ENCODE results near the gene IGFBPL1.
"Not testable (repeated sequence)": the region's sequence is repeated elsewhere in the genome, so short reads cannot be mapped to it uniquely, and the experiment has no call there.

Gene IGFBPL1

DNA sequence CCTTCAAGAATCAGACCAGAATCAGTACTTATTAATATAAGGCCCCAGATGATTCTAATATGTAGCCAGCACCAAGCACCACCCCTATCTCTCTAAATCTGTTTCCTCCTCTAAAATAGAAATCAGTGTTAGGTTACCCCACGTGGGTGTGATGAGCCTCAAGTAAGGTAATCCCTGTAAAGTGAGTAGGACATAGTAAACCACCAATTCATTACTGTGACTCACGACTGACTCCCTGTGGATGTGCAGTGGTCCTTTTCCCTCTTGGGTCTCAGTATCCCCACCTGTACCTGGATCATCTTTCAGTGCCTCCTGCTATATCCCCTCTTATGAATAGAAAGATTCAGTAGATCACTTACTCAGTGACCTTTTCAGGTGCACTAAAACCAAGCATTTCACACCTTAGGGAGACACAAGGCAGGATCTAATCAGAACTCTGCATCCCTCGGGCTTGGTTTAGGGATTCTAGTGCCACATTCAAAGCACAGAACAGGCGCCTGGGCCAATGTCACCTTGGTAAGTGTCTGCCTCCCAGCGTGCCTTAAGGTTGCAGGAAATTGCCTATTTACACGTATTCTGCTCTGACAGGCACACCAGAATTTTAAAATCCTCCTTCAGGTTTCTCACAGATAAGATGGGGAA, 43.9 kb downstream of the IGFBPL1 start:
- no peak for DNase-seq (ENCODE audit: low read depth in 2 of 2)

DNA sequence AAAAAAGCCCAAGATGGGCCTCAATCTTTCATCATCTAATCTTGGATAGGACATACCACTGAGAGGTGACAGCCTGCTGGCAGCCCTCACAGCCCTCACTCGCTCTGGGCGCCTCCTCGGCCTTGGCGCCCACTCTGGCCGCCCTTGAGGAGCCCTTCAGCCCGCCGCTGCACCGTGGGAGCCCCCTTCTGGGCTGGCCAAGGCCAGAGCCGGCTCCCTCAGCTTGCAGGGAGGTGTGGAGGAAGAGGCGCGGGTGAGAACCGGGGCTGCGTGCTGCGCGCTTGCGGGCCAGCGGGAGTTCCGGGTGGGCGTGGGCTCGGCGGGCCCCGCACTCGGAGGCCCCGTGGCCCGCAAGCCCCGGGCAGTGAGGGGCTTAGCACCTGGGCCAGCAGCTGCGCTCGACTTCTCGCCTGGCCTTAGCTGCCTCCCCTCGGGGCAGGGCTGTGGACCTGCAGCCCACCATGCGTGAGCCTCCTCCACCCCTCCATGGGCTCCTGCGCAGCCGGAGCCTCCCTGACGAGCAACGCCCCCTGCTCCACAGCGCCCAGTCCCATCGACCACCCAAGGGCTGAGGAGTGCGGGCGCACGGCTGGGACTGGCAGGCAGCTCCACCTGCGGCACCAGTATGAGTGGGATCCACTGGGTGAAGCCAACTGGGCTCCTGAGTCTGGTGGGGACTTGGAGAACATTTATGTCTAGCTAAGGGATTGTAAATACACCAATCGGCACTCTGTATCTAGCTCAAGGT, 46.7 kb downstream of the IGFBPL1 start:
- not testable (repeated sequence) for DNase-seq (ENCODE audit: low read depth in 2 of 2)

DNA sequence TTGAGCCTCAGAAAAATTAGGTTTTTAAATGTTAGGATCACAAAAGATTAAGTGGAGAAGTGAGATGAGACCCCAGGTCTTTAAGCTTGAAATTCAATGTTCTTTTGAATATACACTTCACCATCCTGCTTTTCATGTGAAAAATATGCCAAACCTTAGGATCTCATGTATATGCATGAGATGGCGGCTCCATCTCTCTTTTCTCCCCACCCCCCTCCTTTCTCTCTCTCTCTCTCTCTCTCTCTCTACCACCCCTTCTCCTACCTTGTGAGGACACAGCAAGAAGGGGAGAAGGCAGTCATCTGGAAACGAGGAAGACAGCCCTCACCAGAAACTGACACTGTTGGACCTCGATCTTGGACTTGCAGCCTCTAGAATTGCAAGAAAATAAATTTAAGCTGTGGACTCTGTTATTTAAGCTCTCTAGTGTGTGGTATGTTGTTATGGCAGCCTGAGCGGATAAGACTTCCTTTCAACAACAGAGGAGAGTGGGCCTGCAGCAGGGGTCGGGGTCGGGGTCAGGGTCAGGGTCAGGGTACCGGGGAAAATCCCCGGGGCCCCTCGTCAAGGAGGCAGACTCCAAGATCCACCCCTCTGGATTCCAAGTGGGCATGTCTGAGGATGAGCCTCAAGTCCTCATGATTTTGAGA, 48.1 kb downstream of the IGFBPL1 start:
- no peak for DNase-seq (ENCODE audit: low read depth in 2 of 2)

DNA sequence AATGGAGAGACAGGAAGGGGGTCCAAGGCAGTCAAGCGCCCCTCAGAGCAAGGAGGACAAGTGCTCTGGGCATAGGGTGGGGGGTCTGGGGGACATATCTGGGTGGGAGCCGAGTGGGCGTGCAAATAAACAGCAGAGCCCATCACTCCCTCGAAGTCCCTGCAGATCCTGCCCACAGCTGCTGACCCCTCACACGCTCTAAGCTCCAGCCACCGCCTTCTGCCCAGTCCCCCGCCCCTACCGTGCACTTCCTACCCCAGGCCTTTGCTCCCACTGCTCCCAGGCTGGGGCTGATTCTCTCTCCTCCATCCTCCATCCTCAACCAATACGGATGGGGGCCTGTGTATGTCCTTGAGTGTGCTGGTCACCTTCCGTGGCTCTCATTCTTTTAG, 48.7 kb downstream of the IGFBPL1 start:
- DNase-seq (ENCODE audit: low read depth in 2 of 2), result no peak

DNA sequence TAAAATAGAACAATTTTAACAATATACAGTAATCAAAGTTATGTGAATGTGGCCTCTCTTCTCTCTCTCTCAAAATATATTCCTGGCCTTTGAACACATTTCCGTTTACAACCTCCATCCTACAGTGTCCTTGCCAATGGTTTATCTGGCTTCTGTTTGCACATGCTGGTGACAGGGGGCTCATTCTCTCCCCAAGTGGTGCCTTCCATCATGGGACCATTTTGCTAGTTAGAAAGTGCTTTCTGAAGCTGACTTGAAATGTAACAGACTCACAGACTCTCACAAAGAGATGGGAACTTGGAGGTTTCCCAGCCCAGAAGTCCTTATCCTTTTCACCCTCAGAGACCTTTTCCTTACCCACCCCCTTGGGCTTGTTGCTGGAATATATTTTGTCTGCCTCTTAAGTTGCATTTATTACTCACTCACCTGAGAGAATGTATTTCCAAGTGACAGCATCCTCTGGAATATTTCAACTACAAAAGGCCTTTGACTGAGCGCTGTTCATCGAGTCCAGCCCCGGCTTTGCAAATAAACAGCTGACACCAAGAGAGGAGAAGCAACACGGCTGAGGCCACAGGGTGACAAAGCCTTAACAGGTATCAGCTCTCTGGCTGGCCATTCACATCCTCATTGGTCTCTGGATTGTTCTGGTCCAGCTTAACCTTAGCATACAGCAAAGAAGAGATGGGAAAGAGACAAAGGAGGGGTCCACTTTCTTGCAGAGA, 49.2 kb downstream of the IGFBPL1 start:
- DNase-seq (ENCODE audit: low read depth in 2 of 2), result no peak

DNA sequence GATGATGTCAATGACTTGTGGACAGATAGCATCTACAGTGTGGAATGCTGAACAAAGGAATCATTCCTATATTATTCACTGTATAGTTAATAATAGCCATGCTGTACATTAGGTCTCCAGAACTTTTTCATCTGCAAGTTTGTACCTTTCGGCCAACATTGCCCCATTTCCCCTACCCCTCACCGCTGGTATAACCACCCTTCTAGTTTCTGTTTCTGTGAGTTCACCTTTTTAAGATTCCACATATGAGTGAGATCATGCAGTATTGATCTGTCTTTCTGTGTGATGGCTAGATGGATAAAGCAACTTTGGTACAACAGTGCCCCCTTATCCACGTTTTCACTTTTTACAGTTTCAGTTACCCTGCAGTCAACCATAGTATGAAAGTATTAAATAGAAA, 50.6 kb downstream of the IGFBPL1 start:
- no peak for DNase-seq (ENCODE audit: low read depth in 2 of 2)

DNA sequence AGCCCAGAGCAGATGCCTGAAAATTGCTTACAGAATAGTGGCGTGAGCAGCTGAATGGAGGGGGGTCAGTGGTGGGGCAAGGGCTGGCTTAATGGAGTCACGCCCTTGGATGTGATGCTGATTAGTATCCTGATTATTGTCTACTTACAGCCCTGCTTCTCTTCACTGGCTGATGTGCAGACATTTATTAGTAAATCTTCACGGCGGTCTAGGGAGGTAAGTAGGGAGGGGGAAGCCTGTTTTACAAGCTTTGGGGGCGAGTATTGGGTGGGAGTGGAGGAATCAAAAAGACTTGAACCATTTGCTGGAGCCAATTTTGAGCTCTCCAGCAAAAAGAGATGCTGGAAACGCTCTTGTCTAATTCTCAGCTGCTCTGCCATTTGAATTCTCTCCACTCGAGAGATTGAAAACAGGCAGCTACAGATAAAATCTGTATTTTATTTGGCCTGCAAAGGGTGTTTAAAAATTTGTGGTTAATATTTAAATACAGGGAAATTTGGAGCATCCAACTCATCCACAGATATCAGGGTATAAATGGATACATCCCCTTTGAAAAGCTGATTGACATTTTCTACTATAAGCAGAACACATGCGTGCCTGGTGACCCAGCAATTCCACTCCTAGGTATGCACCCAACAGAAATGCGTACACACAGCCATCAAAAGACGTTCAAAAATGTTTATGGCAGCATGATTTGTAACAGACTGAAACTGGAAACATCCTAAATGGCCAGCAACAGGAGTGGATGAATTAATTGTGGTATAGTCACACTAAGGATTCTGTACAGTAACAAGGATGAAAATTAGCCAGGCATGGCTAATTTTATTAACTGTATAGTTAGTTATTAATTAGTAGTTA, 51.3 kb downstream of the IGFBPL1 start:
- DNase-seq (ENCODE audit: low read depth in 2 of 2), result no peak

DNA sequence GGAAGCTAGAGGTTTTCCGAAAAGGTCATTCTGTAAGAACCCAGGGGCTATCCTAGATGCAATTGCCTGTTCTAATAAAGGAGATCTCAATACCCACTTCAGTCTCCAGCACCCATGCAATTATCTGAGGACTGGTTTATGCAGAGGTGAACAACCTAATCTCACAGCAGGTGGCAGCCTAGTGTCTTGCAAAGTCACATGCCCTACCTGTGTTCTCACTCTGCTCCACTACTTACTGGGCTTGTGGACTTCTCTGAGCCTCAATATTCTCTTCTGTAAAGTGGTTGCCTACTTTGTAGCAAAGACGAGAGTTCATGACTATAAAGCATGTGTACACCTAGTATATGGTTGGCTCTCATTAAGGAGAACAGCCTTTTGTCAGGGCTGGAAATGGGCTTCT, 52.8 kb downstream of the IGFBPL1 start:
- no peak for DNase-seq (ENCODE audit: low read depth in 2 of 2)

DNA sequence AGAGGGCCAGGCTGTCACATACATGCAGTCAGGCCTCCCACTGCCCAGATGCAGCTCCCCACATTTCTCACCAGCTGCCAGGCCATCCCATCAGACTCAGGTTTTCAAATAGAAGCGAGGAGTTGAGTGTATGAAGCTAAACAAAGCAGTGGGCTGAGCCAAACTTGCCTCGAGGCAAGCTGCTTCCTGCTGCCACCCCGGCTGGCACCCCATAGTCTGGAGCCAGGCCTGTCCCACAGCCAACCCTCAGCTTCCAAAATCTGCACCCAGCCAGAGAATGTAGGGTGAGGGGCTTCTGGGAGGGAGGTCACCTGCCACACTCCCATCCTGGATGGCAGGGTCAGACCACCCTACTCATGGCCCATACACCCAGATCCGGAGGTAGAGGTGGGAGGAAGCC, 54.1 kb downstream of the IGFBPL1 start:
- DNase-seq (ENCODE audit: low read depth in 2 of 2), result no peak

DNA sequence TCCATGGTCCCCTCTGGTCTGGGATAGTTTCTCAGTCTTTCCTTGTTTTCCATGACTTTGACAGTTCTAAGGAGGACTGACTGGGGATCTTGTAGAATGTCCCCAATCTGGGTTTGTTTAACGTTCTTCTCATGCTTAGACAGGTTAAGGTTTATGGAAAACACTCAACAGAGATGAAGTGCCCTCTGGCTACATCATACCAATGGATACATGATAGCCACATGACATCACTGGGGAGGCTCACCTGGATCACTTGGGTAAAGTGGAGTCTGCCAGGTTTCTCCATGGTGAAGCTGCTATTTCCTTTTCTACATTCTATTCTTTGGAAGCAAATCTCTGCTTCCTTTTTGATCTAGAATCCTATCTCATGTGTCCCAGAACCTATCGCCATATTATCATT, 55.5 kb downstream of the IGFBPL1 start:
- no peak for DNase-seq (ENCODE audit: low read depth in 2 of 2)

DNA sequence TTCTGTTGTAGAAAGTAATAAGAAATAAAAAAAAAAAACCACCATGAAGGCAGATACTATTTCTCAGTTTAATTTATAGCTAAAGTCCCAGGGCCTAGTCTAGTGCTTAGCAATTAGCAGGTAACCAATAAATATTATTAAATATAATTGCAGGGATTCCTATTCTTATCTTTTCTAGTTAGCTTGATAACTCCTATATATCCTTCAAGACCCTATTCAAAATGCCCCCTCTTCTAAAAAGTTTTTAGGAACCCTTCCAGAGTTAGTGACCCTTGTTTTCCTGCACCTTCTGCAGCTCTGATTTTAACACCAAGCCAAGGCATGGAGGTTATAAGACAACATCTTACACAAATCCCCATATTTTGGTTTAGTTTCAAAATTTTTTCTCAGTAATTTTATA, 56.4 kb downstream of the IGFBPL1 start:
- DNase-seq (ENCODE audit: low read depth in 2 of 2), result no peak

DNA sequence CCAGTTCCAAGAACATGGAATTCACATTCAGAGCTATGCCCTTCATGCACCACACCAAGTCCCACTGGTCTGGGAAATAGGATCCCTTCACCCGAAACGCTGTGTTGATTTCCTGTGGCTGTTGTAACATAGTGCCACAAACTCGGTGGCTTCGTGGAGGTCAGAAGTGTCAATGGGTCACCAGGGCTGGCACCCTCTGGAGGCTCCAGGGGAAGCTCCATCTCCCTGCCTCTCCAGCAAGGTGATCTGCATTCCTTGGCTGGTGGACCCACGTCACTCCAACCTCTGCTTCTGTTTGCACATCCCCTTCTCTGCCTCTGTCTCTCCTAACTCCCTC, 60.7 kb downstream of the IGFBPL1 start:
- DNase-seq (ENCODE audit: low read depth in 2 of 2), result no peak

DNA sequence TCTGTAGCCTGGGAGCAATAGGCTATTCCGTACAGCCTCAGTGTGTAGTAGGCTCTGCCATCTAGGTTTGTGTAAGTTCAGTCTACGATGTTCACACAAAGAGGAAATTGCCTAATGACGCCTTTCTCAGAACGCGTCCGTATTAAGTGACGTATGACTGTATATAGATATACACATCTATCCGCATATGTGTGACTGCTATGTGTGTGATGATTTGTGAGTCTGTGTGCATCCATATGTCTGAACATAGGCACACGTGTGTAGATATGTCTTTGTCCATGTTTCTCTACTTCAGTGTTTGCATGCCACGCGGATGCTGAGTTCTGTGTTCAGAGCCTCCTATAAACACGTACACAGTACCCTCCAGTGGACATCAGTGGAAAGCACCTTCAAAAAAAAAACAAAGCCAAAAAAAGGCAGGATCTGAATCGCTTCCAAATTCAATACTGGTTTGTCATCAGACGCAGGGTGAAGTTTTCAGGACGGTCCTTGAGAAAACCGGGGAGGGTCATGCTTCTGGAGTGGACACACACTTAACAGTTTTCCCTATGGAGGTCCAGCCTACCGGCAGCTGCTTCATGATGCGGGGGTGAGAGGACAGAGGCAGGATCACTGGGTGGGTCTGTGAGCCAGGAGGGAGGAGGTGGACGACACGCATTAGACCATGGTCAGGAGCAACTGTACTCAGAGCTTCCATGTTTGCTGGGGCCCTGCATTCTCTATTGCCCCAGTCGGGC, 61.2 kb downstream of the IGFBPL1 start:
- DNase-seq (ENCODE audit: low read depth in 2 of 2), result no peak

DNA sequence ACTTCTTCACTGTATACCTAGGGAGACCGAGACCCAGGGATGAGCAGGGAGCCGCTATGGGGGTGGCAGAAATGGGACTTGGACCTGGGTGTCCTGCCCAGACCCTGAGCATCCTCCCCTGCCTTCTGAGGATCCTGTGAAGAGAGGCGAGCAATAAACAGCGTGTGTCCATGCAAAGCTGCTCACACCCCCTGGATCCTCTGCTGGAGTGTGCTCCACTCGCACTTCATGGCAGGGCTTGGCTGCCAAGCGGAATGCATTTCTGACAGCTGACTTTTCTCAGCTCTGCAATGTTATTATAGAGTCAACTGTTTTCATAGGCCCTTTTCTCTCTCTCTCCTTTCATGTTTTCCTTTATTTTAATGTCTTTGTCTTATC, 62.8 kb downstream of the IGFBPL1 start:
- no peak for DNase-seq (ENCODE audit: low read depth in 2 of 2)

DNA sequence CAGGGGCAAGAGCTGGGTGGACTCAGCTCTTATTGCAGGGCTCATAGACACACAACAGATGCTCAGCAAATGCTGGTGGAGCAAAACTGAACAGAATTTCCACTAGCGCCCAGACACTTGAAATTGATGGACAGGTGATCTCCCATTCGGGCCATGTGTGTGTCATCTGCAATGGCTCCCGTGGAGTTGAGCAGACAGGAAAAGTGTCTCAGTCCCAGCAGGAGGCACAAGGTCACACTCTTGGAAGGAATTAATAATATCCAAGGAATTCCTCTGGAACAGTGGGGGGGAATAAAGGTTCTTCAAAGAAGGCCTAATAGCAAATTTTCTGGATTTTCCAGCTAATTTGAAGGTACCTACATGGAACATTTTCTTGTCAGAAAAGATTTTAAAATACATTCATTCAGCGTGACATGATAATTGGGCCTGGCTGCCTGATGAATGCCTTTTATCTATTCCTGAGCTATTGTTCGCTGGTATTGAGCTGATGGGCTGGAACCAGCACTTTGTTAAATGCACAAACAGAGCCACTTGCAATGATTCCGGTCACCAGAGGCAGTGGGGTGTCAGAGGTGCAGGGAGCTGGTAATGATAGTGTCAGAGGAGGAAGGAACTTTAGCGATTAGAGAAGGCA, 63.3 kb downstream of the IGFBPL1 start:
- DNase-seq (ENCODE audit: low read depth in 2 of 2), result no peak

DNA sequence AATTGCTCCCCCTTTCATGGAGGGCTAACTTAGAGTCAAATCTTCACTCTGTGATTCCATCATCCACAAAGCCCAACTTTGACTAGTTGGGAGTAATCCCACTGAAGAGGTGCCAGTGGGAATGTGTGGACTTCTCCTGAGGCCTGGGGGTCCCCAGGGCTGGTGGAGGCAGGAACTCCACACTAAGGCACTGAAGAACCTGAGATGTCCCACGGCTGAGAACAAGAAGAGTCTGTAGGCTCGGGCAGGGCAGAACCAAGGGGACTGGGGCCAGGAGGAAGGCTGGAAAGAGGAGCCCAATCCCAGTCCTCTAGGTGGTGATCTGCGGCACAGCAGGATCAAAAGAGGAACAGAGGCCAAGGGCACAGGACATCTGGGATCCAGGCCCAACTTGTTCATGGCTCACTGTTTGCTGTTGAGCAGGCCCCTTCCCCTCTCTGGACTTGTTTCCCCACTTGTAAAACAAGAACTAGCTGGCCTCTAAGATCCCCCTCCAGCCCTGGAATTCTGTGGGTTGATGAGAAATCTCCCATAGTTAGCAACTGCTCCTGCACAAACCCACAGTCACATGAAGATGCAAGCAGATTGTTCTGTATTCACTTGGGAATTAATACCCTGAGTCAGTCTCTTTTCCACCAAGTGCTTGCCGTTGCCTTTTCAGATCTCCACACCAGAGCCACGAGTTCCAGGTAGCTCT, 64.4 kb downstream of the IGFBPL1 start:
- no peak for DNase-seq (ENCODE audit: low read depth in 2 of 2)

DNA sequence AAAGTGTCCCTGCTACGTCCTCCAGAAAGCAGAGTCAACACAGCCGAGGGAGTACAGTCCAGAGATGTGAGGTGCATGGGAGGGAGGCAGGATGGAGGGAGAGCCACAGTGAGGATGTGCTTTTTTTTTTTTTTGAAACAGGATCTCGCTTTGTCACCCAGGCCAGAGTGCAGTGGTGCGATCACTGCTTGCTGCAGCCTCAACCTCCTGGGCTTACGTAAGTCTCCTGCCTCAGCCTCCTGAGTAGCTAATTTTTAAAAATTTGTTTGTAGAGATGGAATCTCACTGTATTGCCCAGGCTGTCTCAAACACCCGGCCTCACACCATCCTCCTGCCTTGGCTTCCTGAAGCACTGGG, 65.0 kb downstream of the IGFBPL1 start:
- no peak for DNase-seq (ENCODE audit: low read depth in 2 of 2)

DNA sequence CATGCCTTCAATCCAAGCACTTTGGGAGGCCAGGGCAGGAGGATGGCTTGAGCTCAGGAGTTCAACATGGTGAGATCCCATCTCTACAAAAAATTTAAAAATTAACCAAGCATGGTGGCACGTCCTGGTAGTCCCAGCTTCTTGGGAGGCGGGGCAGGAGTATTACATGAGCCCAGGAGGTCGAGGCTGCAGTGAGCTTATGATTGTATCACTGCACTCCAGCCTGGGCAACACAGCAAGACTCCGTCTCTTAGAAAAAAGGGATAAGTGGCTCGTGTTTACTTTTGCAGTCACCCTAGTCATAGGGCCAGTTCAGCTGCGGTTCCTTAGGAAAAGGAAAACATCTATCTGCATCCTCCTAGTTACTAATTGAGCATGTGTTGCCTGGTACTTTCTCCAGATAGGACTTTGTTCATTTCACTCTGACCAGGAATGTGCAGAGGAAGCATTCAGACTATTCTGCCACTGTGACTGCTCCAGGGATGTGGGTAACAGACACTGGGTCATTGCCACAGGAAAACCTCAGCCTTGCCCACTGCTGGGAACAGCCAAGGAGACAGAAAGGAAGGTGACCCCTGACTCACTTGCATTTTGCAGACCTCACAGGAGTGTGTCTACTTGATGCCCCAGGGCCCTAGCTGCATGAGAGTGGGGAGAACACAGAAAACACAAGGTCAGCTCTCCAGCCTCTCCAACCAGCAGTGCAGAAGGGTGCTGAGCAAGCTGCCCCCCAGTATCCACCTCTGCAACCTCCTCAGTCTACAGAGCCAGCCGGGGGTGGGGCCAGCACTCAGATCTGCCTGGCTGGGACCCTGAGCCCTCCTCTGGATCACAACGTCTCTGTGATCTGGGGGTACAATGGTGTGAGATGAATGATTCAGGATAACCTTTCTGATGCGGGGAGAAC, 65.6 kb downstream of the IGFBPL1 start:
- DNase-seq (ENCODE audit: low read depth in 2 of 2), result no peak

Data from stimulated activated CD8-positive, alpha-beta memory T cell treated with anti-CD3 and anti-CD28 coated beads, Interleukin-2, amount 100 ng/mL, for 48 hours (primary cell).